GM21786 (cell line): ENCODE measurements around the gene ZNF699.
"Not testable (repeated sequence)": the region's sequence is repeated elsewhere in the genome, so short reads cannot be mapped to it uniquely, and the experiment has no call there.

ENCODE experiments used
- ATAC-seq: cut with Tn5 transposase; IDR thresholded peaks from one replicate; pipeline ENCODE4 v1.9.1; 2021; ENCODE audit not compliant: unreplicated experiment

ZNF699 gene

GRCh38 chr19:9289231-9289884 lies 20.3 kb downstream of the ZNF699 start:
- ATAC-seq, result no peak

- not testable (repeated sequence) for ATAC-seq
Observed at GRCh38 chr19:9283485-9283884, 26.2 kb downstream of the ZNF699 start.

GRCh38 chr19:9251236-9251635 lies 58.4 kb downstream of the ZNF699 start:
- no peak for ATAC-seq

- ATAC-seq, result no peak
Observed at GRCh38 chr19:9250630-9251029, 59.0 kb downstream of the ZNF699 start, which contains the start of gene OR7E24. Gene OR7E24, plus strand, starts transcription at chr19:9250930. Its CDS starts 114 bp downstream, at chr19:9251044.
